Measurements from ENCODE around the gene WDR11.
"Not testable (repeated sequence)": the region's sequence is repeated elsewhere in the genome, so short reads cannot be mapped to it uniquely, and the experiment has no call there.

WDR11 gene

DNA sequence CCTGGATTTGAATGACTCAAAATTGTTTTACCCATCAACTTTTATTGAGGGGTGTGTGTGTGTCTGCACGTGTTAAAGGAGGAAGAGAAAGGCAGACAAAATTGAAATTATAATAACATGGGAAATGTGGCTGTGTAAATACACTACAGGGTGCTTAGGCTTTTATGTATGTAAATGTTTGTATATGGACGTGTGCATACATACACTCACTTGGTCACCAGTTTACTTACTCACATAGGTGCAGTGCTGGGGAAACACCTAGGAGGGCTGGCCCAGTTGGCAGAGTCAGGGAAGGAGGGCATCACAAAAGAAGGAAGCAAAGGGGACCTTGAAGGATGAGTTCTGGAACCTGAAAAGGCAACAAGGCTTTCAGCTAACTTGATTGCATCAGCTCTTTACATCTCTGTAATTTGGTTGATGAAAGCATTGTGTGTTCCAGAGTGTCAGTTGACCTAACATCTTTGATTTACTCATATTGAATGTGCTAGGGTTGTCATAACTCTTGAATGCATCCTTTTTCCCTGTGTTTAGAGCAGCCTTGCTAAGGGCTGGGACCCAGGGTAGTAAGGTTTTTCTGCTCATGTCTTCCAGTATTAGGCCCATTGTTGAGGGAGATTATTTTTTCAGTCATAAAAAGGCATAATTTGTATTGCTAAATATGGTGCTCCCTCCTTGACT is 10.2 kb downstream of the WDR11 start:
- DNase-seq = no peak

DNA sequence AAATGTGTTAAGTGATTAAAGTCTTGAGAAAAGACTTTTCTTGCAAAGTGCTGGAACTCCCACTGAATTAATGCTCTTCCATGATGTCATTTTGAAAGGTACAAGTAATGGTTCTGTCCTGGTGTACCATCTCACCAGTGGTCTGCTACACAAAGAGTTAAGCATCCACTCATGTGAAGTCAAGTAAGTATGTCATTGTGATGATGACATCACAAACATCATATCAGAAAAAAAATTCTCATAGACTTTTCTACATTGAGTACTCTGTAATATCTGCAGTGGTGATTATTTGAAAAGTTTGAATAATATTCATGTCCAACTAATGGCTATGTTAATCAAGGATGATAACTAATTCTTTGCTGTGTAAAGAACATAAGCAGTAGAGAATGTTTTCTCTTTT is 22.6 kb downstream of the WDR11 start:
- no peak for DNase-seq

DNA sequence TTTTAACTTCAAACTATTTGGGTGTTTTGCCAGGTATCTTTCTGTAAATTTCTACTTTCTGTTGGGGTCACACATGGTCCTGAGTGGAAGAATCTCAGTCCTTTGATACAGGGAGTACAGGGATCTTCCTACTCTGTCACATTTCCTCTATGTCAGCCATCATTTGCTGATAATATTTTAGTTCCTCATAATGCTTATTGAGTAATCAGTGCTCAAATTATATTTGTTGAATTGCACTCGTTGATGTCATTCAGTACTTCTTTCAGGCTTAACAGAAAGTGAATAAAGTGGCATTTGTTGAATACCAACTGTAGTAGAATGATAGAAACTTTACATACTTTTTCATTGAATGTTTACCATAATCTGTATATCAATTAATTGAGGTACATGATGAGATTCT is 31.9 kb downstream of the WDR11 start:
- no peak for DNase-seq

DNA sequence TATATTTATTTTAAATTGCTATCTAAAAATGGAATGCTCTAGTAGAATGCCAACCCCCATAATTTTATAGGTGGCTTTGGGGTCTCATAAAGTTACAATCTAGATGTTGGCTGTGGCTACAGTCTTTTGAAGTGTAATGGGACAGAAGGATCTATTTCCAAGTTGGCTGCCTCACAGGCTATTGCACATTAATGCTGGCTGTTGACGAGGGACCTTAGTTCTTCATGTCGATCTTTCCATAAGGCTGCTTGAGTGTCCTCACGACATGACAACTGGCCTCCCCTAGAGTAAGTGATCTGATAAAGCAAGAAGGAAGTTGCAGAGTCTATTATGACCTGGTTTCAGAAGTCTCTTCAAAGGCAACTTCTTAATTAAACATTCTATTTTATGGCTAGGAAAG is 36.3 kb downstream of the WDR11 start:
- no peak for DNase-seq

DNA sequence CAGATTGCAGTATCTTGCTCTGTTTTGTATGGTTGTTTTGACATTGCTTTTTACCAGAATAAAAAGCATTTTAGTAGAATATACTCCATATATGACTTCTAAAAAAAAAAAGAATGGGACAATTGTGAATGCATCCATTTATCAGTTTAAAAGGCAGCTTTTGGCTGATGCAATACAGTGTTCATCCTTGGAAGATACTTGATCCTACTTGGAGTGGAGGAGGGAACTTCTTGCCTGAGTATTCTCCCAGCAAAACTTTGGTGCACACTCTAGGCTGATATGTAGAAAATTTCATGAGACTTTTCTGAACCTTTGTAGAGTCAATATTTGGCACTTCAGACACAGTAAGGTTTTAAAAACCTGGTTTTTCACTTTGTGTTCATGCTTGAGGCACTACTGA is 40.2 kb downstream of the WDR11 start:
- DNase-seq = no peak

DNA sequence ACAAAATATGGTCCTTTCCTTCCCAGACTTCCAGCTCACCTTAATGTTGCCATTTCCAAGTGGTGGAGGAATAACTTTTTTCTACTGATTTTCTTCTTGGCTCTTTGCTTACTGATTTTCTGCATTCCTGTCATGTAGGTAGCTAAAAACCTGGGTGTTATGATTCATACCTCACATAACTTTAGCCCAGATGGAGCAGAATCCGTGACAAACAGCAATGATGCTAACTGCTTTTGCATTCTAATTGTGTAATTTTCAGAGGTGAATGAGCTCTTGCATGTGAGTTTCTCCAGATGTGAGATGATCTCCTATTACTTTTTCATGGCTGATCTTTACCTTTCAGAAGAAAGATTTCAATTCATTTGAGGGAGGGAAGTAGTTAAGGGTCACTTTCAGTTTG is 43.4 kb downstream of the WDR11 start:
- DNase-seq = no peak

DNA sequence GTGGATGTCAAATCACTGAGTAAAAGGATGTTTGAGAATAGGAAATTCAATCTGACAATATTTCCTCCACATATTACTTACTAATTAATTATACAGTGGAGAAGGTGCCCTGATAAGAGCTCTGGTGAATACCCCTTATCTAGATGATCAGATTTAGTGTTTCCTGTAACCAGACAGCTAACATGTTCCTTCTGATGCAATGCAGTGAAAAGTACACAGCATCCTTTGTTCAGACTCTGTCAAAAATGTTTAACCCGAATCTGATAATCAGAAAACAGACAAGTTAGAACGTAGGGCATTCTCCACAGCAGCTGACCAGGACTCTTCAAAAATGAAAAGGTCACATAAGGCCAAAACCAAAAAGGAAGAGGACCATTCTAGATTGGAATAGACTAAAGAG is 46.2 kb downstream of the WDR11 start:
- DNase-seq = no peak

DNA sequence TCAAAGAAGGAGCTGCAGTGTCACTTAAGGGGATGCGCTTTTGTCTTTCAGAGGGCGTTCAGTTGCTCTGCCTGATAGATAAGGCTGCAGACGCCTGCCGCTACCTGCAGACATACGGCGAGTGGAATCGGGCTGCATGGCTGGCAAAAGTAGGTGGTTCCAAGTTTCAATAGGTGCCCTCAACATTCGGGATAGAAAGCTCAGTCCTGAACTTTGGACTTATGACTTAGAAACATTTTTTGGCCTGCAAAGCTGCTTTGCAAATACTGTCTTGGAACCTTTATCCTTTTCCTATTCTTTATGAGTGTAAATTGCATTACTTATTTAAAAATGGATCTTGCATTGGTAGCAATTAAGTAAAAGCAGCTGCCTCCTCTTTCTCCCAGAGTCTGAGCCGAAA is 54.1 kb downstream of the WDR11 start:
- no peak for DNase-seq

DNA sequence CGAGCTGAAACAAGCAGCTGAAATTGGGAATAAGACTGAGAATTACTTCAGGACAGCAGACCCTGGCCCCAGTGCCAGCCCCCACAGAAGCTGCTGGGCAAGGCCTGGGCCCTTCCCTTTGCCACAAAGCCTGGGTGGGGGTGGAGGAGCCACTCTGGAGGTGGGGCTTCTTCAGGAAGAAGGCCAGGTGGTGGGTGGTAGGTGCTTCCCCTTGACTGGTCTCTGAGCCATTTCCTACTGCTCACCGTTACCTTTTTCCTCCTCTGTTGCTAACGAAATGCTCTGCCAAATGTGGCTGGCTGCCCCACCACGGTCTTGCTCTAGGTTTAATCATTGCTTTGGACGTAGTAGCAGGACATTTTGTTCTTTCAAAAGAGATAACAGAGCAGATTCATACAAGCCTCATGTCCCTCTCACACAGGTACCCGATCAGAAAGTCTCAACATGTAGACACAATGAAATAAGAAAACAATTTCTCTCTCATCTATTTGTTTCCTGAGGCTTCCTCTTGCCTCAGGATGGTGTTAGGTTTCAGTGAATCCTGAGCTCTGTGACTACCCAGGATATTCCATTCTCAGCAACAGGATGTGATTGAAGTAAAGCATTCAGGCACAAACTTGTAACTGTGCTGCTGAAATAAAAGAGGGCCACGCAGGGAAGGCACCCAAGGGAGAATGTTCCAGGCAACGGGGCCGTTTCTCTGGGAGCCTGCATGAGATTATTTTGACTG is 66.5 kb downstream of the WDR11 start:
- DNase-seq = no peak

DNA sequence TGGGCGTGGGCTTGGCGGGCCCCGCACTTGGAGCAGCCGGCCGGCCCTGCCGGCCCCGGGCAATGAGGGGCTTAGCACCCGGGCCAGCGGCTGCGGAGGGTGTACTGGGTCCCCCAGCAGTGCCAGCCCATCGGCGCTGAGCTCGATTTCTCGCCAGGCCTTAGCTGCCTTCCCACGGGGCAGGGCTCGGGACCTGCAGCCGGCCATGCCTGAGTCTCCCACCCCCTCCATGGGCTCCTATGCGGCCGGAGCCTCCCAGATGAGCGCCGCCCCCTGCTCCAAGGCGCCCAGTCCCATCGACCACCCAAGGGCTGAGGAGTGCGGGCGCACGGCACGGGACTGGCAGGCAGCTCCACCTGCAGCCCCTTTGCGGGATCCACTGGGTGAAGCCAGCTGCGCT is 72.7 kb downstream of the WDR11 start:
- DNase-seq = not testable (repeated sequence)

DNA sequence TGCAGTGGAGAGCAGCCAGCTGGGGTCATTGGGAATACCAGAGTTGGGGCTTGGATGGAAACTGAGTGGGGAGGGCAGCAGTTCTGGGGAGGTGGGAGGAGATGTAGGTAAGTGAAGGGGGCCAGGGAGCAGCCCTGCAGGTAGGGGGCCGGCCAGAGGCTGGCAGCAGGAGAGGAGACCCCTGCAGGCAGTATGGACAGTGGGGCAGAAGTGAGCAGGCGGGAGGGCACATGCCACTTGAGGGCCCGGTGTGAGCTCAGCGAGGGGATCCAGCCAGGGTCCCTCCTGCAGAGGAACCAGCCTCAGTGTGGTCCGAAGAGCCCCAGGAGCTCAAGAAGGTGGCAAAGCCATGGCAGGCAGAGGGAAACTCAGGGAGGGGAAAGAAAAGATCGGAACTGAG is 75.4 kb downstream of the WDR11 start:
- DNase-seq = no peak

DNA sequence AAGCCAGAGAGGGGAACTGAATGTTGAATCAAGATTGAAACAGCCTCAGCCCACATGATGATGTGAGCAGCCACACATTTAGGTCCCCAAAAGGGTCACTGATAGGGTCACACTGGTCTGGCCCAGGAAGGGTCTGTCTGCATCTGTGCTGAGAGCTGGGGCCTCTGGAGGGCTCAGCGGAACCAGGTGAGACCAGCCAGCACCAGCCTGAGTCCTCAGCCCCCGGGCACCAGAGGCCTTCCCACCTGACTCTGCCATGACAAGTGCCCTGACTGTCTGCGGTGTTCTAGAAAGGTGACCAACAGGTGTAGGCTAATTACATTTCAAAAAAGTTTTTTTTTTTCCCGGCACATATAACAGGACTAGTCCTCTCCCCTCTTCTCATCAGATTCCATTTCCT is 76.2 kb downstream of the WDR11 start:
- DNase-seq = no peak

DNA sequence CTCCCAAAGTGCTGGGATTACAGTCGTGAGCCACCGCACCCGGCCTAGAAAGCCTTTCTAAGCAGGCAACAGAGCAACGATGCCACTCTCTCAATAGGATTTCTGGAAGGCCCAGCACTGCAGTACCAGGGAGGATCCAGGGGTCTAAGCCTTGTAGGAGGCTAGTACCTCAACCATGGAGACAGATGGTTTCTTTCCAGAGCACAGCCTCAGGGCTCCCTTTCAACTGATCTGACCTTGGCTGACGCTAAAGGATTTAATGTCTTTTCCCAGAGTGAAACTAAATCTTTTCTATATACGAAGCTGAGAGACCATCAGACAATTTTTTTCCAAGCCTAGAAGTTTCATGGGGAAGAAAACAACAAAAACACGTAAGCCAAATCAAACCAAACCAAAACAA is 78.0 kb downstream of the WDR11 start:
- no peak for DNase-seq

DNA sequence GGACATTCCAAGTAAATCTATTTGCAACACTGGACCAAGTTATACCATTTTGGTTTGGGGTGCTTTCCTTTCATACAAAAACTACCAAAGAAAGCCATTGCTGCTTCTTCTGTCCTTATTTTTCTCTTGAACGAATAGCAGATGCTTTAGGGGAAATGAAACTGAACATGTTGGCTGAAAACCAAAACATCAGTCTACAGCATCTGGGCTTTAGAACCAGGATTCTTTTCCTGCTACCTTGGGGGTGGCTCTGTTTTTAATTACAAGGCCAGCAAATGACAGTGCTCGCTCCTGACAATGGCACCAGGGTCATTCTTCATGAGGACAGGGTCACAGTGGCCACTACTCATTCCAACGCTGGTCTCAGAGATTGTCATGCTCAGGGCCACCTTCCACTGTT is 80.3 kb downstream of the WDR11 start:
- DNase-seq = no peak

DNA sequence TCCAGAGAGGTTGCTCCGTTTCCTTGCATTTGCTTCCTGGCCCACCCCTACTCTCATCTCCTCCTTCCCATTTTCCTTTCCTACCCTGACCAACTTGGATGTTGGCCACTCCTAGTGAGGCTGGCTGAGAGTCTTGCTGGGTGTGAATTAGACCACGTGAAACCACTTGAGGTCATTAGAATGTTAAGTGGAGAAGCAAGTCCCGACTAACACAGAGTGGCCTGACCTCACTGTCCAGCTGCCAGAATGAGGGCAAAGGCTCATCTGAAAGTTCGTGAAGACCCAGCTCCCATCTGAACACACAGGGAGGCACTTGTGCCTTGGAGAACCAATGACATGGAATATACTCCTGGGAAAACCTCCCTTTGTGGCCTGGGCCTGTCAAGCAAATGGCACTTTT is 80.8 kb downstream of the WDR11 start:
- DNase-seq = no peak

DNA sequence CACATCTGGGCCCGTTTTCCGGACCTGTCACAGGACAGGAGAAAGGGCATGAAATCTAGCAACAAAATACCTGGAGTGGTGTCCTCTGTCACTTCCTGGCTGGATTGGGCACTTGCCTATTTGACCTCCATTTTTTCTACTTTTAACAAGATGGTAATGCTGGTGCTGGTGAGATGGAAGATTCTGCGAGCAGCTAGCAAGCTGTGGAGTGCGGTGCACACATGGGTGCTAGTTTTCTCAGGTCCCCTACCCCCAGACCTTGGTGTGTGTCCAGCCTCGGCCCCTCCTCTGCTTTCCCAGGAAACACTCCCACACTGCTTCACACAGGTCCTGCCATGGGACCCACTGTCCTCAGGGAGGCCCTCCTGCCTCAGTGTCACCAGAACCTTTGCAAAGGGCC is 87.7 kb downstream of the WDR11 start:
- no peak for DNase-seq

DNA sequence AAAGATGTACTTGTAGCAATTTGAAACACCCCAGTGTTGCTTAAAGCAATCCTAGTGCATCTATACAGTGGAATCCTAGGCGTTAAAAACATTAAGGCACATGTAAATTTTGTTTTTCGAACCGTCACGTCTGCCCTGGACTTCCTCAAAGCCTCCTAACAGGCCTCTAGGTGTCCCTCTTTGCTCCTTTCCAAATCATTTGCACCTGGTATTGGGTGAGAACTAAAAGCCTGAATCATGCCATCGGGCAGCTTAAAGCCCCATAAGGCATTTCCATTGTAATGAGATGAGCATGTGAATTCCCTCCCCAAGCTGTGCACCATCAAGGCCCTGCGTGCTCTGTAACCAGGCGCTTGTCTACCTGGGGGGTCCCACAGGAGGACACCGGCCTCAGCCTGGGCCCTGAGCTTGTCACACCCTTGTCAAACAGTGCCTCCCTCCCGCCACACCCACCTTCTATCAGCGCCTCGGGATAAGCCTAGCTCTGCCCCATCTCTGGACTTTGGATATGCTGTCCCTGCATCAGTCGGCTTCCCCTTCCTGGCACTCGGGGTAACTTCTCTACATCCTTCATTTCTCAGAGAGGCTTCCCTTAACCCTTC is 89.2 kb downstream of the WDR11 start:
- DNase-seq = no peak

DNA sequence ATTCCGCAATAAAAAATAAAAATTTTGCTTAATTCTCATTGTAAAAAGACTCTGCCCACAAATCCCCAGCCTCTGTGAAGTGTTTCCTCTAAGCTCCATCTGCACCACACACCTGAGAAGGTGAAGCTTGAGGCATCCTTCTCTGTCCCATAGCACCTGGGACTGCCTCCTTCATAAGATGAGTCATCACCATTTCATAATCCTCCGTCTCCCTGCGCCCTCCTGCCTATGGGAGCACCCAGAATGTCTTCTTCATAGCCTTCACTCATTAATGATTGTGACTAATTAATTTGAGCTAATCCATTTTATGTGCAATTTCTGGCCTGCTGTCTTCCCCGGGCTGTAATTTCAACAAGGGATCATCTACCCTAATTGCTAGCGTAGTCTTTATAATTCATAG is 90.3 kb downstream of the WDR11 start:
- no peak for DNase-seq

DNA sequence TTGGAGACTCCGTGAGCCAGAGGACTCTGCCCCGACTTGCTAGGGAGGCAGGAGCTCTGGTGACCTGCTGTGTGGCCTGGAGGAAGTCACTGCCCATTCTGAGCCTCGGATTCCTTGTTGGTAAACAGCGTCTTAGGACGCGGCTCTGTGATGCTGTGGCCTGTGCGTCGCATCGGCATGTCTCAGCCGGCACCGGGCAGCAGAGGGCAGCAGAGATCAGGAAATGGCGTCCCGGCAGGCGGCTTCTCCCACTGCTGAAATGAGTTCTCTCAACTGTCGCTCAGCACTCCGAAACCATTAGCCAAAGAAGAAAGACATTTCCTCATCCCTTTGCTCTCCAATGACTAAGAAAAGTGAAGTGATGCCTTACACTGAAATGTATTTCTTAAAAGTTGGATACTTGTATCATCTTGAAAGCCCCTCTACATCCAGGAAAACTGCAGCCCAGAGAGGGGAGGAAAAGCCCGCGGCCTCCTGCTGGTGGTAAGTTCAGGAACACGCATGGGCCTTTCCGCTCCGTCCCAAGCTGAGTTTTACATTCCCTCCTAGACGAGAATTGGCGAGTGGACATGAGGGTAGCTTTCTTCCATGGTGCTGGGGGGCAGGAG is 91.7 kb downstream of the WDR11 start:
- DNase-seq = peak; percentile 82 to 86

DNA sequence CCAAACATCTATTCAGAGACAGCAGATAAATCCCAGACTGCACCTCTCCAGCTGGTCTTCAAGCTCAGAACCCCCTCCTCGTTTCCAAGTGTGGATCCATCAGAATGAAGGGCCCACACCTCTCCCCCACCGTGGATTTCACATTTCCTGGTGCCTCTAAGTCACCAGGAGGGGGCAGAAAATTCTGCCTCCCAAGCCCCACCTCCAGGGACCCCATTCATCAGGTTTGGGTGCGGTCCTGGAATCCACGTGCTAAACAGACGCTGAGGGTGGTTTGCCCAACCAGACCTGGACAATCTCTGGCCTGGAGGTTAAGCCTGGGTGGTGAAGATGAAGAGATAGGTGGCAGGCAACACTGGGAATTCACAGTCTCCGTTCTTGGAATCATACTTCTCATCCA is 92.4 kb downstream of the WDR11 start:
- no peak for DNase-seq

DNA sequence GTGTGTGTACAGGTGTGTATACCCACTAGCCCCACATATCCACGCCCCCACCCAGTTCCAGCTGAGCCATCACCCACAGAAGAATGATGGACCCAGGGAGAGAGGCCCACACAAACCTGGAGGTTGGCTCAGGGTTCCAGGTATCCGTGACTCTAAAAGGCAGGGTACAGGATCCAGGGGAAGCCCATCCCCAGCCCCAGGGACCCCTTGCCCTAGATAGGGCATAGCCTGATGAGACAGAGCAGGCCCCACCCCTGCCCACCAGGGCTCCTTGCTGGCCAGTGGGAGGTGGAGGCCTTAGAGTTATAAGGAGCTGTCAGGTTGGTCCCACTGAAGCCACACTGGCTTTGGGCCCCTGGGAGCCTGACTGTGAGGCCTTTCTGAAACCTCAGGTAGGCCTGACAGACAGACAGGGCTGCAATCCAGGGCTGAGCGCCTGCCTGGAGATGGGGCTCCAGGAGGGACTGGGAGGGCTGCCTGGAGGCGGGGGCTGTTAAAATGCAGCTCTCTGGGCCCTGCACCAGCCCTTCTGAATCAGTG is 93.5 kb downstream of the WDR11 start:
- DNase-seq = no peak

DNA sequence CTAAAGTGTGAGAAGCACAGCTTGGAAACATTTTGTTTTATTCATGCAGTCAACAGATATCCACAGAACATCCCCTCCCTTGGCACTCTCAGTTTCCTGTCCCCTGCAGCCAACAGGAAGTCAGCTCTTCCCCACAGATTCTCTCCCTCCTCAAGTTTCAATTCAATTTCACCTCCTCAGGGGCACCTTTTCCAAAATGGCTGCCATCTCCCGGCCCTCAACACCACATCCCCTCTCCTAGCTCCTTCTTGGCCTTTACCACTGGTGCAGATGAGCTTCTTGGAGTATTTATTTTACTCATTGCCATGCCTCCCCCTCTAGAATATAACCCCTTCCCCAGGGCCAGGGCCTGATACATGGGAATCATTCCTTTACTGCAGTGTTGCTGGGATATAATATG is 94.0 kb downstream of the WDR11 start:
- DNase-seq = no peak

DNA sequence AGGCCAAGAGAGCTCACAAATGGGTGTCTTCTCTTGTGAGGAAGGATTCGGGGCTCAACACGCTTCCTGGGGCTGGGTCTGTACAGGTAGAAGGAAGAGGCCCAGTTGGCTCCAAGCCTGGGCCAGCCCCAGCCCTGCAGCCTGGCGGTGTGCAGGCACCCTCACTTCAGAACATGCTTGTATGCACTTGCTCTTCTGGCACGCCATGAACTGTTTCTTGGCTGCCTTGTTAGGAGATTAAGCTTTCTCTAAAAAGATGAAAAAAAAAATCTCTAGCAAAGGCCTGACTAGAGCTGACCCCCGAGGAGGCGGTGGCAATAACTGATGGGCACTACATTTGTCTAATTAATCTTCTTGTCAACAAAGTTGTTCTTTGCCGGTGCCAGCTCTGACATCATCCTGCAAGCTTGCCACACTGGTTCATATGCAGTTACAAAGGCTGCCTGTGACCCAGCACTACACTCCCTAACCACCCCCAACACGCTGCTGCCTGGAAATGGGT is 94.7 kb downstream of the WDR11 start:
- DNase-seq = no peak

DNA sequence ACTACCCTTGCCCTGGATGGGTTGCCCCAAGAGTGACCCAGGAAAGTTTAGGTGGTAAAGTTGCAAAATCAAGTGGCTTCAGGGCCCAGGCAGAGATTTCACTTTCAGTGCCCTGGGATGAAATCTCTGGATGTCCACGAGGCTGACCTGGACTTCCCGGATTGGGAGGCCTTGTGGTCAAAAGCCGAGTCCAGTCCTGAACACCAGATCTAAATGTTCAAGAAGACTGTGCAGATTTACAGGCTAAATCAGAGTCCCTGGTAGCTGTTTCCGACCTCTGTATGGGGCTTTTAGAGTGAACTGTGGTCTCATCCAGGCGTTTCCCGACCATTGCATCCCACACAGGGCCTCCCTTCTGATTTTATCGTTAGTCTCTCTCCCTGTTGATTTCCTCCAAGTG is 95.3 kb downstream of the WDR11 start:
- DNase-seq = no peak

Data from stimulated activated CD4-positive, alpha-beta T cell treated with anti-CD3 and anti-CD28 coated beads, Interleukin-2, amount 100 ng/mL, for 24 hours (primary cell).